Gastroesophageal sphincter (tissue), 4 donors: ENCODE results near the gene TICAM1. TPM values are rescaled to one million over a fixed set of nuclear protein-coding genes. Genes with fewer than 3 reads are reported as not detected.

Source experiments
- ATAC-seq: fragments of 150-250 bp; one replicate; pipeline ENCODE4 v1.9.1; 2016; ENCODE audit warnings: mild to moderate bottlenecking, moderate library complexity
- H3K27ac ChIP-seq, 4 donors: fragments of 200-600 bp; sonication (generic) in 3 of 4; 1 replicate in 3 of 4; 2 replicates in 1 of 4; pipeline ENCODE4 v1.5.1; 2016 to 2019
- H3K27me3 ChIP-seq: fragments of 200-600 bp; sonication (generic); one replicate; pipeline ENCODE4 v1.5.1; 2019
- H3K36me3 ChIP-seq, 2 donors: fragments of 200-600 bp; sonication (generic); one replicate each; pipeline ENCODE4 v1.5.1; 2019; ENCODE audit warnings: control low read depth in 1 of 2
- H3K4me1 ChIP-seq, 3 donors: fragments of 200-600 bp; sonication (generic); 1 replicate in 2 of 3; 2 replicates in 1 of 3; pipeline ENCODE4 v1.5.1; 2016 to 2019; ENCODE audit warnings: control low read depth in 2 of 3
- H3K4me3 ChIP-seq, 2 donors: fragments of 200-600 bp; sonication (generic); one replicate each; pipeline ENCODE4 v1.5.1; 2019; ENCODE audit warnings: mild to moderate bottlenecking in 1 of 2, moderate library complexity in 1 of 2
- H3K9me3 ChIP-seq, 3 donors: fragments of 200-600 bp; sonication (generic); one replicate each; pipeline ENCODE4 v1.5.1; 2017 to 2019; ENCODE audit warnings: control low read depth in 2 of 3
- CTCF ChIP-seq, 4 experiments: fragments of 200-600 bp in 2 of 4; fragments of 450-650 bp in 2 of 4; sonication (generic) in 1 of 4; IDR thresholded peaks; one replicate each; pipeline ENCODE4 v1.5.1; 2017 to 2019; ENCODE audit warnings: antibody characterized with exemption in 4 of 4, mild to moderate bottlenecking in 2 of 4, moderate library complexity in 2 of 4
- EP300 ChIP-seq: sonication (generic); formaldehyde crosslinking; IDR thresholded peaks from one replicate; pipeline ENCODE4 v1.6.1; 2017; ENCODE audit warnings: antibody characterized with exemption, mild to moderate bottlenecking
- POLR2A ChIP-seq, 2 donors: fragments of 450-650 bp; IDR thresholded peaks; one replicate each; pipeline ENCODE4 v1.6.1; 2017; ENCODE audit warnings: antibody characterized with exemption in 2 of 2, mild to moderate bottlenecking in 2 of 2, moderate library complexity in 1 of 2
- POLR2AphosphoS5 ChIP-seq: sonication (generic); formaldehyde crosslinking; IDR thresholded peaks from one replicate; pipeline ENCODE4 v1.6.1; 2017; ENCODE audit warnings: antibody characterized with exemption
- WGBS, 2 donors: methylation state at CpG; one replicate each; pipeline ENCODE4 v1.1.5; 2018; ENCODE audit warnings: low coverage in 1 of 2; 5-methylcytosine and 5-hydroxymethylcytosine counted together
- total RNA-seq, 4 donors: library from RNA; depleted of rRNA; stranded (reverse); fragments of >200 nt; gene quantifications; one replicate each; pipeline ENCODE4 v1.1.0, GENCODE V29; 2016

TICAM1 gene
- total RNA-seq, 4 donors from 2014 or later: 3.6 to 7.9 (median 5.1) TPM

- Histone ChIP-seq H3K27ac (no peak overlapping the region), H3K9me3 (no peaks in the 10 kb centered on the region), H3K27me3 (no peaks in the 10 kb centered on the region), H3K36me3 (peaks cover 0 to 39% of the 10 kb centered on the region in 2 donors), H3K4me3 (no peak overlapping the region), H3K4me1 (peaks cover 0 to 31% (median 14%) of the 10 kb centered on the region in 3 donors)
- TF ChIP-seq POLR2A (IDR thresholded peaks at IDR 0.05) (no peak), CTCF (IDR thresholded peaks at IDR 0.05) (no peak), EP300 (no peak), POLR2AphosphoS5 (no peak)
- WGBS, 2 donors: 94% methylated on average over 3 of the region's 16 CpGs; no CpG with 5 or more reads in 1 of the 2 donors
- ATAC-seq: no peak
Measured at GRCh38 chr19:4816950-4817278, 14.6 kb downstream of the TICAM1 start.

GRCh38 chr19:4816202-4816949 lies 15.1 kb downstream of the TICAM1 start:
- no peak for ATAC-seq
- peaks cover 0 to 31% (median 17%) of the 10 kb centered on the region in 3 donors for H3K4me1 ChIP-seq
- no peak for TF ChIP-seq POLR2AphosphoS5
- TF ChIP-seq CTCF (IDR thresholded peaks at IDR 0.05): no peak
- no peak for TF ChIP-seq EP300
- TF ChIP-seq POLR2A (IDR thresholded peaks at IDR 0.05): no peak
- H3K27ac ChIP-seq: peak overlapping the region in 3 of 4 donors; percentile 46 to 59 (median 50)
- 100% methylated on average over 2 of the region's 35 CpGs; no CpG with 5 or more reads in 1 of the 2 donors for WGBS, 2 donors
- H3K27me3 ChIP-seq: no peaks in the 10 kb centered on the region
- H3K4me3 ChIP-seq: peak overlapping the region in 1 of 2 donors; percentile 30
- peaks cover 0 to 37% of the 10 kb centered on the region in 2 donors for H3K36me3 ChIP-seq
- no peaks in the 10 kb centered on the region for H3K9me3 ChIP-seq

- peak overlapping the region in 1 of 2 donors; percentile 30 for H3K4me3 ChIP-seq
Measured at GRCh38 chr19:4815426-4816201, 15.9 kb downstream of the TICAM1 start.

GRCh38 chr19:4814625-4815425 lies 16.7 kb downstream of the TICAM1 start:
- WGBS, 2 donors: 61 to 69% methylated on average over 6 to 7 of the region's 7 CpGs
- H3K4me3 ChIP-seq: no peak overlapping the region

More at GRCh38 chr19:4815426-4816201, 15.9 kb downstream of the TICAM1 start:
- TF ChIP-seq POLR2A (IDR thresholded peaks at IDR 0.05) (no peak), CTCF (IDR thresholded peaks at IDR 0.05) (no peak), POLR2AphosphoS5 (peak; percentile 72)
- WGBS, 2 donors: 16 to 30% methylated on average over 12 to 16 of the region's 28 CpGs
- no peaks in the 10 kb centered on the region for H3K9me3 ChIP-seq
- H3K4me1 ChIP-seq: peaks cover 0 to 31% (median 17%) of the 10 kb centered on the region in 3 donors
- peak; percentile 90 for ATAC-seq
- H3K36me3 ChIP-seq: peaks cover 0 to 37% of the 10 kb centered on the region in 2 donors
- H3K27me3 ChIP-seq: no peaks in the 10 kb centered on the region
- H3K27ac ChIP-seq: peak overlapping the region in 3 of 4 donors; percentile 46 to 59 (median 50)

More at GRCh38 chr19:4814625-4815425, 16.7 kb downstream of the TICAM1 start:
- H3K27ac ChIP-seq: peak overlapping the region in 1 of 4 donors; percentile 59
- ATAC-seq: no peak
- H3K27me3 ChIP-seq: no peaks in the 10 kb centered on the region
- peaks cover 0 to 37% of the 10 kb centered on the region in 2 donors for H3K36me3 ChIP-seq
- no peaks in the 10 kb centered on the region for H3K9me3 ChIP-seq
- TF ChIP-seq POLR2AphosphoS5 (no peak), CTCF (IDR thresholded peaks at IDR 0.05) (no peak)
- H3K4me1 ChIP-seq: peaks cover 0 to 31% (median 17%) of the 10 kb centered on the region in 3 donors
